Large intestine (tissue), 1 donor: ENCODE data around the gene OR8B12. TPM values are rescaled to one million over a fixed set of nuclear protein-coding genes. Genes with fewer than 3 reads are reported as not detected.

Experiments used
- polyA plus RNA-seq: library from polyadenylated mRNA; unstranded; fragments of 120-200 nt; gene quantifications from one replicate; pipeline ENCODE4 v1.2.1, GENCODE V29; 2013

Gene OR8B12
- polyA plus RNA-seq, 1 donor, result not detected

Other genes with a start within 250 kb of the OR8B12 start
- gene OR8D1, start 229.7 kb downstream of the OR8B12 start, polyA plus RNA-seq, result under 0.01 TPM
- not detected for gene OR8D2, start 223.5 kb downstream of the OR8B12 start, polyA plus RNA-seq
- not detected for gene OR8B2, start 159.2 kb downstream of the OR8B12 start, polyA plus RNA-seq
- not detected for gene OR8B3, start 144.6 kb downstream of the OR8B12 start, polyA plus RNA-seq
- gene OR8B4, start 118.8 kb downstream of the OR8B12 start, polyA plus RNA-seq, result not detected
- not detected for gene OR8B8, start 98.0 kb downstream of the OR8B12 start, polyA plus RNA-seq
- not detected for gene OR8A1, start 26.3 kb upstream of the OR8B12 start, polyA plus RNA-seq
- 0.03 TPM for gene PANX3, start 67.8 kb upstream of the OR8B12 start, polyA plus RNA-seq
- 45.3 TPM for gene TBRG1, start 79.2 kb upstream of the OR8B12 start, polyA plus RNA-seq
- 48.1 TPM for gene SIAE, start 130.1 kb upstream of the OR8B12 start, polyA plus RNA-seq
- 7.4 TPM for gene SPA17, start 130.2 kb upstream of the OR8B12 start, polyA plus RNA-seq
- gene NRGN, start 196.3 kb upstream of the OR8B12 start, polyA plus RNA-seq, result 2.1 TPM
- gene VSIG2, start 208.6 kb upstream of the OR8B12 start, polyA plus RNA-seq, result 5.0 TPM
- 15.0 TPM for gene ESAM, start 218.6 kb upstream of the OR8B12 start, polyA plus RNA-seq